Activated CD8-positive, alpha-beta memory T cell treated with anti-CD3 and anti-CD28 coated beads, Interleukin-2, amount 50 U/mL, for 1 hour (primary cell): Measurements from ENCODE around the gene ABCC10.
"Not testable (repeated sequence)": the region's sequence is repeated elsewhere in the genome, so short reads cannot be mapped to it uniquely, and the experiment has no call there.

Source experiments
- DNase-seq: peaks from one replicate; pipeline ENCODE4 v3.0.0-alpha.2; 2020; ENCODE audit errors: extremely low read depth

Gene ABCC10

GRCh38 chr6:43496370-43497128, 69.2 kb downstream of the ABCC10 start:
- no peak for DNase-seq

- DNase-seq: no peak
Observed at GRCh38 chr6:43497129-43497396, 69.7 kb downstream of the ABCC10 start.

DNA sequence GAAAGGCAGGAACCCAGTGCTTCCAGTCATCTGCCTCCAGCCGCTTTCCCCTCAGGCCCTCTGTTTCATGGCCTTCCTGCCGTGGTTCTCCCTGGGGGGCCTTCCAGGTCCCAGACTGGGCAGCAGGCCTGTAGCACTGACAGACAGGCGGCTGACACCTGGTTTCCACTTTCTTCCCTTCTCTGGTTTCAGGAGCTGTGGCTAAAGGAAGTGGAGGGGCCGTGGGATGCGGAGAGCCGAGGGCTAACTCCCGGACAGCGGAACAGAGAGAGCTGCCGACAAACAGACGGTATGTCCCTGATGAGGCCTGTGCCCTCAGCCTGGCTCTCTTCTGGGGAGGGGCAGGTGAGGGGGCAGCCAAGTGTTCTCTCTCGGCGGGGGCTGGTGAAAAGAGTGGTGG, 70.3 kb downstream of the ABCC10 start:
- DNase-seq: no peak

DNA sequence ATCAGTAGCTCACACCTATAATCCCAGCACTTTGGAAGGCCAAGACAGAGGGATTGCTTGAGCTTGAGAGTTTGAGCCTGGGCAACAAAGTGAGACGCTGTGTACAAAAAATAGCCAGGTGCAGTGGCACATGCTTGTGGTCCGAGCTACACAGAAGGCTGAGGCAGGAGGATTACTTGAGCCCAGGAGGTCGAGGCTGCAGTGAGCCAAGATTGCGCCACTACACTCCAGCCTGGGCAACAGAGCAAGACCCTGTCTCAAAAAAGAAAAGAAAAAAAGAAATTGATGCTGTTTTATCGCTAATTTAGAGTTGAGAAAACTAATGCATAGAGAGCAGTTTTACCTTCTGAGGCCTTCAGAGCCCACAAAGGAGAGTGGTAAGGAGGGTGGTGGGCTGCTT, 71.0 kb downstream of the ABCC10 start:
- DNase-seq: not testable (repeated sequence)

GRCh38 chr6:43499028-43499815, 71.9 kb downstream of the ABCC10 start:
- no peak for DNase-seq
